Hypothalamus (tissue), 51 donors: ENCODE data around the gene TEP1.
"Not testable (repeated sequence)": the region's sequence is repeated elsewhere in the genome, so short reads cannot be mapped to it uniquely, and the experiment has no call there.

Source experiments
- DNase-seq, 51 donors: peaks; one replicate each; lab custom pipeline; 2025; lab: John Stamatoyannopoulos, UW

The TEP1 gene

GRCh38 chr14:20345366-20345765 is 67.9 kb downstream of the TEP1 start:
- DNase-seq = no peak

- no peak for DNase-seq
These were observed 69.5 kb downstream of the TEP1 start for GRCh38 chr14:20343862-20344220.

- peak; percentile 61 to 100 (median 98) for DNase-seq
These were observed 70.0 kb downstream of the TEP1 start, which contains the start of gene PARP2 for GRCh38 chr14:20343092-20343861. Gene PARP2, plus strand, starts transcription at chr14:20343635. Its CDS starts 7 bp downstream, at chr14:20343642.

- DNase-seq = no peak
These were observed 71.7 kb downstream of the TEP1 start for GRCh38 chr14:20341646-20342045.

GRCh38 chr14:20341032-20341431 is 72.3 kb downstream of the TEP1 start:
- DNase-seq = not testable (repeated sequence)

GRCh38 chr14:20334017-20334416 is 79.3 kb downstream of the TEP1 start:
- DNase-seq = no peak

- no peak for DNase-seq
These were observed 79.8 kb downstream of the TEP1 start for GRCh38 chr14:20333494-20333841.

- DNase-seq = peak in 45 of 51 donors; percentile 3 to 88 (median 40)
These were observed 80.4 kb downstream of the TEP1 start, which contains the start of gene CCNB1IP1 for GRCh38 chr14:20332788-20333493. Gene CCNB1IP1, minus strand, starts transcription at chr14:20333279. Its CDS starts 16,756 bp downstream, at chr14:20316523.

- DNase-seq = peak in 2 of 51 donors; percentile 34 to 48
These were observed 80.9 kb downstream of the TEP1 start for GRCh38 chr14:20332431-20332787.

GRCh38 chr14:20331053-20331613 is 82.2 kb downstream of the TEP1 start:
- DNase-seq = no peak

- no peak for DNase-seq
These were observed 83.9 kb downstream of the TEP1 start for GRCh38 chr14:20329355-20329754.

- no peak for DNase-seq
These were observed 84.6 kb downstream of the TEP1 start for GRCh38 chr14:20328705-20329104.

GRCh38 chr14:20327005-20327869 is 86.1 kb downstream of the TEP1 start:
- DNase-seq = peak in 3 of 51 donors; percentile 16 to 69 (median 26)

- no peak for DNase-seq
These were observed 95.6 kb downstream of the TEP1 start for GRCh38 chr14:20317720-20318119.
